HCT116 (cell line): ENCODE data around the gene FLT3. TPM values are rescaled to one million over a fixed set of nuclear protein-coding genes. Genes with fewer than 3 reads are reported as not detected.

Experiments
- ATAC-seq: fragments of 200-7000 bp; cut with Tn5 transposase; 2 replicates; pipeline ENCODE4 v1.9.1; 2020; ENCODE audit warnings: mild to moderate bottlenecking, moderate library complexity
- BruUV-seq: library from RNA; stranded (reverse); fragments of 400-500 nt; replicated peaks from 2 replicates; lab custom pipeline; 2021; lab: Mats Ljungman, UMichigan
- CTCF ChIA-PET: fragments of 300-600 bp; sonication (Branson Sonifier 250); formaldehyde crosslinking; loops from one replicate; lab custom pipeline; 2021; ENCODE audit warnings: antibody characterized with exemption; lab: Charles Lee
- POLR2A ChIA-PET: fragments of 300-600, 350-600 bp; sonication (Branson Sonifier 250); formaldehyde crosslinking; loops from one replicate; lab custom pipeline; 2021; ENCODE audit warnings: antibody characterized with exemption; lab: Charles Lee
- RAD21 ChIA-PET, 2 experiments: fragments of 300-600 bp; sonication (Branson Sonifier 250); formaldehyde crosslinking; loops; one replicate each; lab custom pipeline; 2023; ENCODE audit warnings: low total read pairs in 2 of 2; ENCODE audit not compliant: uncharacterized antibody in 2 of 2, unreplicated experiment in 2 of 2, low non-redundant PET in 1 of 2; lab: Charles Lee
- DNase-seq: peaks from one replicate; pipeline ENCODE4 v3.0.0-alpha.2; 2010; ENCODE audit warnings: low read depth, low spot score
- H2AFZ ChIP-seq: fragments of 200-600 bp; shearing (Covaris generic), sonication (generic); 2 replicates; pipeline ENCODE4 v1.6.1; 2017; ENCODE audit warnings: low read depth, mixed run types, mixed read lengths, antibody characterized with exemption, low read length; ENCODE audit not compliant: poor library complexity, severe bottlenecking
- H3K27ac ChIP-seq: 2 replicates; pipeline ENCODE4 v1.5.1; 2012; ENCODE audit warnings: low read depth, low read length
- H3K27me3 ChIP-seq: fragments of 200-600 bp; sonication (generic); 2 replicates; pipeline ENCODE4 v1.6.1; 2016; ENCODE audit warnings: mixed run types, low read length, mixed read lengths; ENCODE audit not compliant: insufficient read depth
- H3K36me3 ChIP-seq, 2 experiments: fragments of 200-500 bp in 1 of 2; fragments of 200-600 bp in 1 of 2; sonication (Bioruptor generic) in 1 of 2; sonication (generic) in 1 of 2; 2 replicates each; pipeline versions ENCODE4 v1.5.1 to v1.6.1; 2014 to 2016; ENCODE audit warnings: low read length in 2 of 2, inconsistent platforms in 1 of 2, mixed read lengths in 1 of 2, mixed run types in 1 of 2; ENCODE audit not compliant: insufficient read depth in 2 of 2, control insufficient read depth in 1 of 2
- H3K4me1 ChIP-seq, 2 experiments: fragments of 200-600 bp in 1 of 2; sonication (generic) in 1 of 2; 2 replicates each; pipeline versions ENCODE4 v1.5.1 to v1.6.1; 2012 to 2017; ENCODE audit warnings: low read length in 2 of 2, inconsistent platforms in 1 of 2, mild to moderate bottlenecking in 1 of 2, mixed read lengths in 1 of 2, mixed run types in 1 of 2, moderate library complexity in 1 of 2; ENCODE audit not compliant: insufficient read depth in 2 of 2, control insufficient read depth in 1 of 2
- H3K4me2 ChIP-seq: fragments of 200-600 bp; sonication (generic); 2 replicates; pipeline ENCODE4 v1.6.1; 2017; ENCODE audit warnings: mixed run types, low read length, mixed read lengths
- H3K4me3 ChIP-seq, 2 experiments: fragments of 200-600 bp in 1 of 2; sonication (generic) in 1 of 2; replicated peaks in 1 of 2; 2 replicates each; pipeline ENCODE4 v1.5.1; 2011 to 2016; ENCODE audit warnings: low read length in 2 of 2, control low read depth in 1 of 2, low read depth in 1 of 2, mild to moderate bottlenecking in 1 of 2, mixed read lengths in 1 of 2, mixed run types in 1 of 2
- H3K79me2 ChIP-seq: fragments of 200-600 bp; sonication (generic); 2 replicates; pipeline ENCODE4 v1.6.1; 2017; ENCODE audit warnings: mild to moderate bottlenecking, mixed run types, low read length, moderate library complexity, mixed read lengths; ENCODE audit not compliant: insufficient read depth
- H3K9ac ChIP-seq: fragments of 200-600 bp; sonication (generic); 2 replicates; pipeline ENCODE4 v1.6.1; 2016; ENCODE audit warnings: low read length, mixed read lengths
- H3K9me2 ChIP-seq: fragments of 200-600 bp; sonication (generic), shearing (Covaris generic); 2 replicates; pipeline ENCODE4 v1.6.1; 2017; ENCODE audit warnings: mixed run types, mild to moderate bottlenecking, moderate library complexity; ENCODE audit not compliant: insufficient read depth
- H3K9me3 ChIP-seq, 2 experiments: fragments of 200-500 bp in 1 of 2; fragments of 200-600 bp in 1 of 2; sonication (Bioruptor generic) in 1 of 2; sonication (generic) in 1 of 2; 2 replicates each; pipeline ENCODE4 v1.6.1; 2014 to 2017; ENCODE audit warnings: low read length in 2 of 2, mixed read lengths in 2 of 2, inconsistent platforms in 1 of 2, low read depth in 1 of 2, mild to moderate bottlenecking in 1 of 2, mixed run types in 1 of 2, moderate library complexity in 1 of 2; ENCODE audit not compliant: control insufficient read depth in 1 of 2, insufficient read depth in 1 of 2
- H4K20me1 ChIP-seq: fragments of 200-600 bp; sonication (generic), shearing (Covaris generic); 2 replicates; pipeline ENCODE4 v1.6.1; 2017; ENCODE audit warnings: mixed run types, mild to moderate bottlenecking, moderate library complexity; ENCODE audit not compliant: insufficient read depth
- CEBPB ChIP-seq: IDR thresholded peaks from 2 replicates; pipeline ENCODE4 v1.6.1; 2012; ENCODE audit warnings: low read depth
- ELF1 ChIP-seq: IDR thresholded peaks from 2 replicates; pipeline ENCODE4 v1.6.1; 2012; ENCODE audit warnings: low read depth, borderline replicate concordance
- EZH2 ChIP-seq: fragments of 200-600 bp; sonication (generic); IDR thresholded peaks from 2 replicates; pipeline ENCODE4 v1.6.1; 2017; ENCODE audit warnings: antibody characterized with exemption, mixed run types
- POLR2AphosphoS5 ChIP-seq: IDR thresholded peaks from 2 replicates; pipeline ENCODE4 v1.6.1; 2011; ENCODE audit warnings: mild to moderate bottlenecking, low read depth, low read length, moderate library complexity
- RAD21 ChIP-seq: IDR thresholded peaks from 2 replicates; pipeline ENCODE4 v1.6.1; 2012; ENCODE audit warnings: low read depth, mild to moderate bottlenecking
- SIN3A ChIP-seq: IDR thresholded peaks from 2 replicates; pipeline ENCODE4 v1.6.1; 2012; ENCODE audit warnings: low read depth
- TCF7L2 ChIP-seq: IDR thresholded peaks from 2 replicates; pipeline ENCODE4 v1.7.0; 2011; ENCODE audit warnings: borderline replicate concordance, inconsistent platforms; ENCODE audit not compliant: insufficient read depth, insufficient read length; ENCODE audit errors: extremely low read depth
- ZNF274 ChIP-seq: fragments of 200-500 bp; sonication (Bioruptor generic); IDR thresholded peaks from 2 replicates; pipeline ENCODE4 v1.6.1; 2014; ENCODE audit warnings: mild to moderate bottlenecking, low read depth, low read length, inconsistent platforms
- intact Hi-C: fragments of 100-400 bp; cut with micrococcal nuclease; formaldehyde crosslinking; loops from 2 replicates; pipeline ENCODE4 v1.10.0; 2022
- total RNA-seq: library from RNA; stranded (reverse); gene quantifications from one replicate; pipeline ENCODE4 v1.2.1, GENCODE V29; 2021; ENCODE audit not compliant: unreplicated experiment
- TF ChIP-seq, protein P1 (sequence below): IDR thresholded peaks from 2 replicates; pipeline ENCODE4 v1.6.1; 2012
- TF ChIP-seq, protein P2 (sequence below): IDR thresholded peaks from 2 replicates; pipeline ENCODE4 v1.6.1; 2011; ENCODE audit warnings: mild to moderate bottlenecking, low read length, moderate library complexity; ENCODE audit not compliant: insufficient replicate concordance; ENCODE audit errors: extremely low read depth
- TF ChIP-seq, protein P3 (sequence below): IDR thresholded peaks from 2 replicates; pipeline ENCODE4 v1.6.1; 2012

FLT3 gene
- total RNA-seq, 1 experiment from 2014 or later = 0.17 TPM

DNA sequence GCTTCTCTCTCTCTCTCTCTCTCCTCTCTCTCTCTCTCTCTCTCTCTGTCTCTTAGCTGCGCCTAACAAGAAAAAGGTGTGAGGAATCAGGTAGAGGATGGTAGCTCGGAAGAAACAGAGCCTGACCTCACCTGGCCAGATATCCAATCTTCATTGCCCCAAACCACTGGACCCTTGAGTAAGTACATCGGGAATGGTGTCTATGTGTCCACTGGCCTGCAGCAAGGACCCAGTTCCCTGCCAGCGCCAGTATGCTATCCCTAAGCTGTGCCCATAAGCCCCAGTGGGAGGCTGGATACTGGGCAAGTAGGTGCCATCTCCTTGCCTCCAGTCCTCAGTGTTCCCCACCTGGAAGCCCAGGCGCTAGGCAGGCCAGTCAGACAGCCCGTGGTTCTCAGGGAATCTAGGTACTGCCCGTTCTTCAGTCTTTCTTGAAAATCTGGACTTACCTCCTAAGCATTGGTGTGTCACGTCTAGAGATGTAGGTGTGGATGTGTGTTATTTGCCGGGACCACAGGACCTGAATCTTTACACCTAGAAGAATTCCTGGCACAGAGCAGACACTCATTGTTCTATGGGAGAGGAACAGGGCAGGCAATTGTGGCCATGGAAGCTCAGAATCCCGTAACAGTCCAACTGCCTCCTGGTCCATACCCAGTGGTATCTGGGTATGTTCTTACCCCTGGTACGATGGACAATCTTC lies 119.2 kb downstream of the FLT3 start:
- Histone ChIP-seq H3K9ac (no peak overlapping the region), H3K27ac (no peak overlapping the region), H3K9me3 (no peaks in the 10 kb centered on the region), H2AFZ (no peak overlapping the region), H3K27me3 (no peaks in the 10 kb centered on the region), H4K20me1 (no peaks in the 10 kb centered on the region), H3K79me2 (no peaks in the 10 kb centered on the region), H3K36me3 (no peaks in the 10 kb centered on the region), H3K9me2 (no peaks in the 10 kb centered on the region), H3K4me2 (no peak overlapping the region), H3K4me1 (no peaks in the 10 kb centered on the region), H3K4me3 (no peak overlapping the region)
- ChIA-PET CTCF (interaction anchor here (1.2 kb wide), 1 partner anchor 619 kb away, joined by 4 read pairs; no protein-coding TSS in a partner anchor), POLR2A (no interaction called here), RAD21 (no interaction called here)
- DNase-seq (no peak), ATAC-seq (no peak)
- TF ChIP-seq EZH2 (no peak), ZNF274 (no peak), CEBPB (no peak), POLR2AphosphoS5 (no peak), TCF7L2 (no peak), ELF1 (no peak), SIN3A (no peak), RAD21 (no peak)
- TF ChIP-seq, protein P1, sequence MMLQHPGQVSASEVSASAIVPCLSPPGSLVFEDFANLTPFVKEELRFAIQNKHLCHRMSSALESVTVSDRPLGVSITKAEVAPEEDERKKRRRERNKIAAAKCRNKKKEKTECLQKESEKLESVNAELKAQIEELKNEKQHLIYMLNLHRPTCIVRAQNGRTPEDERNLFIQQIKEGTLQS = no peak
- TF ChIP-seq, protein P2, sequence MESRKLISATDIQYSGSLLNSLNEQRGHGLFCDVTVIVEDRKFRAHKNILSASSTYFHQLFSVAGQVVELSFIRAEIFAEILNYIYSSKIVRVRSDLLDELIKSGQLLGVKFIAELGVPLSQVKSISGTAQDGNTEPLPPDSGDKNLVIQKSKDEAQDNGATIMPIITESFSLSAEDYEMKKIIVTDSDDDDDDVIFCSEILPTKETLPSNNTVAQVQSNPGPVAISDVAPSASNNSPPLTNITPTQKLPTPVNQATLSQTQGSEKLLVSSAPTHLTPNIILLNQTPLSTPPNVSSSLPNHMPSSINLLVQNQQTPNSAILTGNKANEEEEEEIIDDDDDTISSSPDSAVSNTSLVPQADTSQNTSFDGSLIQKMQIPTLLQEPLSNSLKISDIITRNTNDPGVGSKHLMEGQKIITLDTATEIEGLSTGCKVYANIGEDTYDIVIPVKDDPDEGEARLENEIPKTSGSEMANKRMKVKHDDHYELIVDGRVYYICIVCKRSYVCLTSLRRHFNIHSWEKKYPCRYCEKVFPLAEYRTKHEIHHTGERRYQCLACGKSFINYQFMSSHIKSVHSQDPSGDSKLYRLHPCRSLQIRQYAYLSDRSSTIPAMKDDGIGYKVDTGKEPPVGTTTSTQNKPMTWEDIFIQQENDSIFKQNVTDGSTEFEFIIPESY = no peak
- TF ChIP-seq, protein P3, sequence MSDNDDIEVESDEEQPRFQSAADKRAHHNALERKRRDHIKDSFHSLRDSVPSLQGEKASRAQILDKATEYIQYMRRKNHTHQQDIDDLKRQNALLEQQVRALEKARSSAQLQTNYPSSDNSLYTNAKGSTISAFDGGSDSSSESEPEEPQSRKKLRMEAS = no peak
- intact Hi-C loops = loop anchor here (10.0 kb wide), 2 partner anchors 446 to 996 kb away; no protein-coding TSS in a partner anchor
- BruUV-seq = no TSS peak
